Tibial nerve (tissue), 4 donors: Measurements from ENCODE around the gene PIR.

Experiments
- EP300 ChIP-seq, 2 donors: sonication (generic); formaldehyde crosslinking; IDR thresholded peaks; one replicate each; pipeline ENCODE4 v1.6.1; 2017; ENCODE audit warnings: antibody characterized with exemption in 2 of 2, mild to moderate bottlenecking in 1 of 2
- POLR2A ChIP-seq, 2 donors: fragments of 450-650 bp; IDR thresholded peaks; one replicate each; pipeline ENCODE4 v1.6.1; 2017; ENCODE audit warnings: antibody characterized with exemption in 2 of 2, mild to moderate bottlenecking in 2 of 2, moderate library complexity in 2 of 2
- TF ChIP-seq, protein P1 (sequence below), 5 experiments: fragments of 200-600 bp in 3 of 5; fragments of 450-650 bp in 2 of 5; sonication (generic) in 3 of 5; IDR thresholded peaks; one replicate each; pipeline ENCODE4 v1.5.1; 2016 to 2019; ENCODE audit warnings: antibody characterized with exemption in 5 of 5, mild to moderate bottlenecking in 3 of 5, moderate library complexity in 2 of 5

DNA sequence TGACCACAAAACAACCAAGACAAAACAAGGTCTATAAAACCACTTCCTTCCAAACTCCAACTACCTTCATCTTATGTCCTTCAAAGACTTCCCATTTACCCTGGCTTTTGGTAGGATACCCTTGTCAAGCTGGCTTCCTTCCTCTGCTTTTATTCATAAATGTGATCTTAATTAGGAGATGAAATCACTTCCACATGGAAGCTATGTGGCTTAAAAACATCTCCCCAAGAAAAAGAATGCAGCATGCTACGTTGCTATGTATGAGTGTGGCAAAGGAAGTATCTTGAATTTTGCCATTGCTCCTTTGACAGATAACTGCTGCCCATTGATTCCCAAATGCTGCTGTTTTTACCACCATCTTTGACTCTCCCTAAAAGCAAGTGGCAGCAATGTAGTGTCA, 62.5 kb downstream of the PIR start:
- TF ChIP-seq POLR2A (IDR thresholded peaks at IDR 0.05) (no peak), EP300 (IDR thresholded peaks at IDR 0.05) (no peak)
- TF ChIP-seq, protein P1, sequence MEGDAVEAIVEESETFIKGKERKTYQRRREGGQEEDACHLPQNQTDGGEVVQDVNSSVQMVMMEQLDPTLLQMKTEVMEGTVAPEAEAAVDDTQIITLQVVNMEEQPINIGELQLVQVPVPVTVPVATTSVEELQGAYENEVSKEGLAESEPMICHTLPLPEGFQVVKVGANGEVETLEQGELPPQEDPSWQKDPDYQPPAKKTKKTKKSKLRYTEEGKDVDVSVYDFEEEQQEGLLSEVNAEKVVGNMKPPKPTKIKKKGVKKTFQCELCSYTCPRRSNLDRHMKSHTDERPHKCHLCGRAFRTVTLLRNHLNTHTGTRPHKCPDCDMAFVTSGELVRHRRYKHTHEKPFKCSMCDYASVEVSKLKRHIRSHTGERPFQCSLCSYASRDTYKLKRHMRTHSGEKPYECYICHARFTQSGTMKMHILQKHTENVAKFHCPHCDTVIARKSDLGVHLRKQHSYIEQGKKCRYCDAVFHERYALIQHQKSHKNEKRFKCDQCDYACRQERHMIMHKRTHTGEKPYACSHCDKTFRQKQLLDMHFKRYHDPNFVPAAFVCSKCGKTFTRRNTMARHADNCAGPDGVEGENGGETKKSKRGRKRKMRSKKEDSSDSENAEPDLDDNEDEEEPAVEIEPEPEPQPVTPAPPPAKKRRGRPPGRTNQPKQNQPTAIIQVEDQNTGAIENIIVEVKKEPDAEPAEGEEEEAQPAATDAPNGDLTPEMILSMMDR (IDR thresholded peaks at IDR 0.05): no peak
